Right renal pelvis (tissue), 4 donors: ENCODE measurements around the gene ZNF608. TPM values are rescaled to one million over a fixed set of nuclear protein-coding genes. Genes with fewer than 3 reads are reported as not detected.

Experiments used
- DNase-seq, 4 donors: peaks; one replicate each; pipeline ENCODE4 v3.0.0-alpha.2; 2013; ENCODE audit warnings: low read depth in 4 of 4, low spot score in 3 of 4, missing footprints in 1 of 4
- polyA plus RNA-seq, 4 donors: library from polyadenylated mRNA; unstranded; fragments of 120-200 nt; gene quantifications; one replicate each; pipeline ENCODE4 v1.2.1, GENCODE V29; 2013; ENCODE audit not compliant: insufficient read length in 4 of 4

Gene ZNF608, protein sequence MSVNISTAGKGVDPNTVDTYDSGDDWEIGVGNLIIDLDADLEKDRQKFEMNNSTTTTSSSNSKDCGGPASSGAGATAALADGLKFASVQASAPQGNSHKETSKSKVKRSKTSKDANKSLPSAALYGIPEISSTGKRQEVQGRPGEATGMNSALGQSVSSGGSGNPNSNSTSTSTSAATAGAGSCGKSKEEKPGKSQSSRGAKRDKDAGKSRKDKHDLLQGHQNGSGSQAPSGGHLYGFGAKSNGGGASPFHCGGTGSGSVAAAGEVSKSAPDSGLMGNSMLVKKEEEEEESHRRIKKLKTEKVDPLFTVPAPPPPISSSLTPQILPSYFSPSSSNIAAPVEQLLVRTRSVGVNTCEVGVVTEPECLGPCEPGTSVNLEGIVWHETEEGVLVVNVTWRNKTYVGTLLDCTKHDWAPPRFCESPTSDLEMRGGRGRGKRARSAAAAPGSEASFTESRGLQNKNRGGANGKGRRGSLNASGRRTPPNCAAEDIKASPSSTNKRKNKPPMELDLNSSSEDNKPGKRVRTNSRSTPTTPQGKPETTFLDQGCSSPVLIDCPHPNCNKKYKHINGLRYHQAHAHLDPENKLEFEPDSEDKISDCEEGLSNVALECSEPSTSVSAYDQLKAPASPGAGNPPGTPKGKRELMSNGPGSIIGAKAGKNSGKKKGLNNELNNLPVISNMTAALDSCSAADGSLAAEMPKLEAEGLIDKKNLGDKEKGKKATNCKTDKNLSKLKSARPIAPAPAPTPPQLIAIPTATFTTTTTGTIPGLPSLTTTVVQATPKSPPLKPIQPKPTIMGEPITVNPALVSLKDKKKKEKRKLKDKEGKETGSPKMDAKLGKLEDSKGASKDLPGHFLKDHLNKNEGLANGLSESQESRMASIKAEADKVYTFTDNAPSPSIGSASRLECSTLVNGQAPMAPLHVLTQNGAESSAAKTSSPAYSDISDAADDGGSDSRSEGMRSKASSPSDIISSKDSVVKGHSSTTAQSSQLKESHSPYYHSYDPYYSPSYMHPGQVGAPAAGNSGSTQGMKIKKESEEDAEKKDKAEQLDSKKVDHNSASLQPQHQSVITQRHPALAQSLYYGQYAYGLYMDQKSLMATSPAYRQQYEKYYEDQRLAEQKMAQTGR (N-terminal part only)
- polyA plus RNA-seq, result 10 to 100 TPM; 51.1 to 74.8 (median 67.9) TPM

DNA sequence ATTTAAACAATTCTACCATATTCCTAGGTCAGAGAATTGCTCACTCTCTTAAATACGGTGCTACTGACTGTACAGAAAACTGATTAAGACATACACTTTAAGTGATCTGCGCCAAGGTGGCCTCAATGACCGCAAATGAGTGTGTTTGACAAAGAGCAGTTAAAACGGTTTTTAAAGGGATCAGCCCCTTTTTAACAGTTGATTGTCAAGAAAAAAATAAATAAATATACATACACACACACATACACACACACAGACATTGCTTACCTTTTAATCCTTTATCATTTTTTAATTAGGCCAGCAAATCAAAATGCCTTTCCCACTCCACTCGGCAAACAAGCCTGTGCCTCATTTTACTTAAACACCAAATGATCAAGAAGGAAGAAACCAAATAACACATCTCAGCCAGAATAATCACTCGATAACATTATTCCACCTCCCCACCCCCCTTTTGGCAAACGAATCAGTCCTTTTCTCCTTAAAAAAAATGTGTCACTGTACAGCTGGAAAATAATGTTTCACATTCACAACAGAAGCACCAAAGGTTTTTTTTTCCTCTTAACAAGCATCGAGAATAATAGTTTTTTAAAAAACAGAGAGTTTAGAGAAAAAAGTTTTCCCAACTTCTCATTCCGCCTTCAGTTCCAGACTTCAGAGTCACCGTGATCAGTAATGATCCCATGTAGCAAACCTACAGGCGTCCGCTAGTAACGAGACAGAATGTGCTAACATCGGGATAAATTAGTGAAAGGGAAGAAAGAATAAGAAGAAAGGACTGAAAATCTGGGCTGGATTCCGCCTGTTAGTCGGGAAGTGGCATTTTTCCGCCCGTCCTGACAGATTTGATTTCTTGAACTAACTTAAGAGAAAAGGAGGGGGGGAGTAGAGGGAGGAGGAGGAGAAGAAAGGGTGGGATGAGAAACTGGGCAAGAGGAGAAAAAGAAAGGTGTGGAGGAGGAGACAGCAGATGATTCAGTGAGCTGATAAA, at the start of gene ZNF608:
ZNF608 (minus strand) TSS at position 712 of the 988 bp plus-strand sequence. CDS start 1,650 bp downstream, outside the sequence.
- peak in 1 of 4 donors; percentile 65 for DNase-seq

DNA sequence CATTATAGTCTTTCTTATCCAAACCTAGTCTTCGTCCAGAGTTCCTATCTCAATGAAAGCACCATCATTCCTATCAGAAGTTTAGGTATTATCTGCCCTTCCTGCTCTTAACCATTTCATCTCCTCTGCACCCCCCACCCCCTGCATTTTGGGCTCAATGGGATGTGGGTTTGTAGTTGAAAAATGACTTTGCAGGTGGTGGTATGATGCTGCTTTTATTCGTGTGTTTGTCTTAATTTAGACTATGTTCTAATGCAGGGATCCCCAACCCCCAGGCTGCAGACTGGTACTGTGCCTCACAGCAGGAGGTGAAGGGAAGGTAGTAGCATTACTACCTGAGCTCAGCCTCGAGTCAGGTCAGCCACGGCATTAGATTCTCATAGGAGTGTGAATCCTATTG, 49.4 kb upstream of the ZNF608 start:
- DNase-seq, result no peak

DNA sequence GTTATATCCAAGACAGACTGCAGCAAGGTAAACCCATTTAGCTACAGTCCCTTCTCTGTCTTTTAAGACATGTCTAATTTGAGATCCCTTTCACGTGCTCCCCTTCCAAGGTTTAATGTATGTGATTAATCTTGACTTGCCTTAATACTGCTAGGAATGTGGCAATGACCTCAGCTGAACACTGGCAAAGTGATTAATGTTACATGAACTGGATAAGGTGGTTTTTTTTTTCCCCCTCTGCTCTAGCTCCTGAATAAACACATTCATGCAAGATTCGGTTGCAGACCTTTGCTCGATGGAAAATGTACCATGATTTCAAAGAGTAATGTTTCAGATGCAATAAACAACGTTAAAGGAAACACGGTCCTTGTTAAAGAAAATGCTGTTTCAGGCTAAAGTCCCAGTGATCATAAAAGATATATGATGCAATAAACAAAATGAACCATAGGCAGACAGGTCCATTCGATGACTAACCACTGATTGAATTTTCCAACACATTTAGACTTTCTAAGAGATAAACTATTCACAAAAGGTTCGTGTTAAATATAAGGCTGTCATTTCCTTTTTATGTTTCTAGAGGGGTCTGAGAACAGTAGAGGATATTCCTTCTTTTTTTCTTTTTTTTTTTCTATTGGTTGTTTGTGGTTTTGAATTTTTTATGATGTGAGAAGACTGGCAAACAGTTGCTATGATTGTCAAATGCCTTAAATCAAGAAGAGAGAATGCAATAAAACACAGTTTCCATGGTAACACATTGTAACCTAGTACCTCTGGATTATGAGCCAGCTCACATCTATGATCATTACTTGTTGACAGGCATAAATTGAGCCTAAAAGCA, 44.7 kb upstream of the ZNF608 start:
- DNase-seq, result peak in 2 of 4 donors; percentile 51 to 55

DNA sequence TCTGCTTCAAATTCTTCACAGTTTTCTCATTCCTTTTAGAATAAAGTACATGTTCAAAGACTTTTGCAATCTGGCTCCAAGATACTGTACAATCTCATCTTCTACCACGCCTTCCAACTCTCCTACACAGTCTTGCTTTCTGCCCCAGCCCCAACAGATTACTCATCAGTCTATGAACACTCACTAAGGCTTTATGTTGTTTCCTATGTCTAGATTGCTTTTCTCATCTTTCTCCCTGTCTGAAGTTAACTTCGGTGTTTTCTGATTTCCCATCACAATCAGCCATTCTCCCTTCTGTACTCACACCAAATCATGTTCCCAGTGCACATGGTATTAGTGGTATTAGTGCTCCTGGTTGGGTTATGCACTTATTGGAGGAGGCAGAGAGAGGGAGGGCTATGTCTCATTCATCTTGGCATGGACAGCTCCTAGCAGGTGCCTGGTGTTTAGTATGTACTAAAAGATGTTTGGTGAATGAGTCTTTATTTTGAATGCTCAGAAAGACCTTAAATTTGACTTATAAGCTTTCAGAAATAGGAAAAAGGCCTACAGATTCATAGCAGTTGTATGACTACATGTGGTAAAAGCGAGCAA, 44.0 kb upstream of the ZNF608 start:
- DNase-seq, result no peak

DNA sequence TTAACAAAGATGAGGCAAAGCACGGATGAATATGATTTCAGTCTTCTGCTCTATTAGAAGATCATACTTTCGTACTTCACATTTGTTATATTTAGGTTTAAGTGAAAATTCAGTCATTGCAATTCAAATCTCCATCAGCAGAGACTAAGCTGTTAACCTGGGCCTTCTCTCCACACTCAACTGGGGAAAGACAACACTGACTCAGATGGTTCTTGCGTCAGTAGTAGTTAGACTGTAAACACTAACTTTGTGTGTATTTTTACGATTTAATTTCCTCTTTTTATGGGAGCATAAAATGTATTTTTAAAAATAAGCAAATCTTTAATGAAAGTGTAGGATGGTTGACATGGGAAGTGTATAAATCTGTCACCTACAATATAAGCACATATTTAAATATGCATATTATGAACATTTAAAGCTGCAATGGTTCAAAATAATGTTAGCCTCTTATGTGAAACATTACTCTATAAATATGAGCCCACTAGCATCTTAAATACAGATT, 42.7 kb upstream of the ZNF608 start:
- DNase-seq, result no peak

DNA sequence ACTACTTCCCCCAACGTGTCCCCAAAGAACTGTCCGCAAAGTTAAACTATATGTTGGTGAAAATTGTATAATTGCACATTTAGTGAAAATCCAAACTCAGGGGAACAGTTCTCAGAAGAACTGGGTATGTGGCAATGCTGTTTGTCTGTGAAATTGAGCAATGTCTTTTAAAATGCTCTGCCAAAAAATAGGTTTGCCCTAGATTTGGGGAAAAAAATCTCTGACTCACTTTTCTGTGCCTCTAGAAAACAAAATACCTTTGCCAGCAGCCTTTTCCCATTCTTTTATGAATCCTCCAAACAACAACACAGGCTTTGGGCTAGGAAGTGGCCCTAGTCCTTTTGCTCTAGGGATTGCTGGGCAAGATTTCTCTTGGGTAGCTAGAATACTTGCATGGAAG, 37.4 kb upstream of the ZNF608 start:
- DNase-seq, result no peak

DNA sequence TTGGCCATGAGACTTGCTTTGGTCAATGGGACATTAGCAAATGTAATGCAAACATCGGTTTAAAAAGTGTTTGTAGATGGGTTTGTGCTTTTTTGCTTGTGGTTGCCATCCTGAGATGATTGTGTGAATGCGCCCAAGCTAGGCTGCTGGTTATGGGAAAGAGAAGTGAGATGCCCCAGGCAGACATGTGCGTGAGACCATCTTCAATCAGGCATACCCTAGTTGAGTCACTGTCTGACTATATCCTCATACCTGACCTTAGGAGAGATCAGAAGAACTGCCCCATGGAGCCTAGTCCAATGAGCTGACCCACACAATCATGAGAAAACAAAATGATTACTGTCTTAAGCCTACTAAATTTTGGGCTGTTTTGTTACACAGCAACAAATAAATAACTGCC, 36.8 kb upstream of the ZNF608 start:
- DNase-seq, result no peak

DNA sequence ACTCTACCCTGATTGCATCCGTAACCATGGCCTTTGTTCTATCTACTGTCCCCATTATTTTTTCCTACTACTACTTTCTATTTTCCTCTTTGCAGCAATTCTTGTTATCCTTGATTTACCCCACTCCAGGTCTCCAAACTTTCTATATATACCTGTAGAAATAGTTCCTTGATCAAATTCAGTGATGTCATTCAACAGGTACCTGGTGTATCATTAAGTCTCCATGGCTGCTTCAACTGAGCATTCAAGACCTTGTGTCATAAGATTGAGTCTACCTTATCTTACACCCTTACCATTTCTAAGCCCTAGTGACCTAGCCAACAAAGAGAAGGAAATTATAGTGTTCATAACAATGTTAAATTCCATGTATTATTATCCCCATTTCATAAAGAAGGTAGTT, 35.8 kb upstream of the ZNF608 start:
- DNase-seq, result no peak

DNA sequence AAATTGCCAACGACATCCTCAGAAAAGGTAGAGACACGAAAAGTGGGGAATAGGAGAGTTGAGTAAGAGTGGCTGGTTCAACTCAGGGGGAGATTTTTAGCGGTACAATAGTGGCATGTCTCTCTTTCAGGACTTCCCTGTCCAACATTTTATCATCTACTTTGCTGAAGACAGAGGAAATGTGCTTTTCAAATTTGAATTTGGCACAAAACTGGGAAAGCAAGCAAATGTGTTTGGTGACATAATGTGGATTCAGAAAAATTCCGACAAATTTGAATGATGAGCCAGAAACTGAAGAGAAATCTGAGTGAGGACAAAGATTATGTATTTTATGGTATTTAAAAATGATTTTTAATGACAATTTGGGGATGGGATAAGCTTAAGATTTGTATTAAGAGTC, 33.6 kb upstream of the ZNF608 start:
- no peak for DNase-seq

DNA sequence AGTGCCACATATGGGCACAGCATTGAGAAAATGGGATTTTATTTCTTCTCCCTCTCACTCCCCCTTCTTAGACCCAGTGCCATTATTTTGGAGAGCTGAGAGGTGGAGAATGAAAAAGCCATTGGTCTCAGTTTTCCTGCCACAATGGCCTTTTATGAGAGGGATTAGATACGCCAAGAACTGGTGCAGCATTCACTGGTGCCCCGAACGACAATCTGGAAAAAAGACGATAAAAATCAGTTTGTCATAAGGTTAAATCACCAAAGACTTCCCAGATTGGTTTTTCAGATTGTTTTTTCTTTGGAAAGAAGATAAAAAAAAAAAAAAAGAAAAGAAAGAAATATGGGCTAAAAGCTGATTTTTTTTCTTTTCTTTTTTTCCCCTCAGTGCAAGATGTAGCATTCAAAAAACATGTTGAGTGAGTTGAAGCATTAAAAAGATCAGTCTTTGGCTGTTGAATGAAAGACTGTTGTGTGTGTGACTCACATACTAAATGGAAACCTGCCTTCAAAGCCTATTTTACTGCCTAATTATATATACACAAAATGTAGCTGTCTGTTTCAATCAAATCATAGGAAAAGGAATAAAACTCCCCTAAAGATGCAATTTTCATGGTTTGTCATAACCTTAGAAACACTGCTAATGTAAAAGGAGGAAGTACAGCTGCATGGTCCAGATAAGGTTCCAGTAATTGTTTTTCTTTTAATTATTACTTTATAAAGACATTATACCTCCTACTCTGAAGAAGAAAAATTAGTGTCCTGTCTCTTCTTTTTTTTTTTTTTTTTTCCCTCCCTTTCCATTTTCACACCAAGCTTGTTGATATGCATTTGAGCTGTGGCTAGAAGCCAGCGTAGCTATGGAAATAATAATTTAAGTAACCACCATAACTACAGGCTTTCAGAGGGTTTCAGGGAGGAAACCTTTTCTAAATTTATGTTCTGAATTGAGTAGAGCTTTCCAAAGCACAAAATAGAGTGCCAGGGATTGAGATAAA, 27.2 kb upstream of the ZNF608 start:
- DNase-seq, result no peak

DNA sequence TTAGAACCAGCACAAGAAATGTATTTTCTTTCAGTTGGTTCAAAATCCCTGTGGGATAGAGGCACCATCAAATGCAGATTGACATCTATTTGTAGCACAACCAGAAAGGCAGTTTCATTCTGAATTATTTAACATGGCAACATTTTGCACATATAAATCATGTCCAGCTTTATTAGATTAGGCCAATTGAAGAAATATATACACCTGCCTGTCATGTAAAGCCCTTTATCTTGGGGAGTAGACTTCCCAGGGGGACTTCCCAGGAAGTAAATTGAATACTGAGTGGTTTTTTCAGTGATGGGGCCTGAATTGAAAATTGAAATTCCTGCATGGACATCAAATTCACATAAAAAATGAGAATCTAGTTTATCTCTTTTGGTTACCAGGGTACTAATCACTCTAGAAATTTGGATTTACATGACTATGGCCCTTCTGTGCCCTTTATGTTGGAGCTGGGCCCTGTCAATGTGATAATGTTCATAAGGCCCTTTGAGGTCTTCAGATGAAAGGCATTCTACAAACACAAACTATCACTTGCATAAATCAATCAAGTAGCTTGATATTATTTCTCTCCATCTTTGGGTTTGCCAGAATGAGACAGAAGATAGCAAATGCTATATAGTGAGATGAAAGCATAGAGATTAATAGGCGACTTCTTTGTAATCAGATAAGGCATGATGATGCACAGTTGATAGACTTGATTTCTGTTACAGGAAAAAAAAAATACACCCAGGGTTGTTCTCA, 26.2 kb upstream of the ZNF608 start:
- DNase-seq, result no peak

DNA sequence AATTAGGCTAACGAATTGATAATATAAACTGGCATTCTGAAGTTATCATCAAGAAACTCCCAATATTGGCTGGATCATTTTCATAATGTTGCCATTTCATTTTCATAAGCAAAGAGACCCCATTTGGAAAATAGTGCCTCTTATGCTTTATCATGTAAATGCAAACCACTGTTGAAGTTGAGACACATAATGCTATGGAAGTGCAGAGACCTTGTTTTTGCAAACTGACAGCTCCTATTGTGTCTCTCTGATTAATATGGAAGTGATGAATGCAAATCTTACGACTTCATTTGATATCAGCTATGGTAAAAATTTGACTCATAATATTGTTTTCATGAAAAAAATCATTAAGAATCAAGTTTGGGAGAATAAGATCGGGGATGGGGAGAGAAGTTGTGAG, 25.3 kb upstream of the ZNF608 start:
- no peak for DNase-seq

DNA sequence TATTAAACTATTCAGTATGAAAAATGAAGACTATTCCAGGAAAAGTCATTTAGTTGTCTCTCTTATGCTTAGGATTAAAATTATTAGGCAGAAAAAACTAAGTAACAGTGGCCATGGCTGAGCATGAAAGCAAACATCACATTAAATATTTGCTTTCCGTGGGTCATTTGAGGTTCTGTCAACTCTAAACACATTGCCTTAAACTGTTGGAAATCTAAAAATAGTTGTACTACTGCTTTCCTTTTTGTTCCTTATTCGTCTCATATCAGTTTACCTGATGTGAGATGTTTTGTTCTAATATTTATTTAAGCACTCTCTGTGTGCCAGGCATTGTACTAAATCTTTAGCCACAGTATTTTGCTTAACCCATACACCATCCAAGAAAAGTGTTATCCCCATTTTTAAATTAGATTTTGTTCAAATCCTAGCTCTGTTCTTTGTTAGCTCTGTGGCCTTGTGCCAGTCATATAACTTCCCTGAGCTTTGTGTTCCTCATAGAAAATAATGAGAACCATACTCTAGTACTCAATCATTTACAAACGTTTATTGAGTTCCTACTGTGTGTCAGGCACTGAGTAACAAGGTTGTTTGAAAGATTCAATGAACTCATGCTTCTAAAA, 18.7 kb upstream of the ZNF608 start:
- no peak for DNase-seq

DNA sequence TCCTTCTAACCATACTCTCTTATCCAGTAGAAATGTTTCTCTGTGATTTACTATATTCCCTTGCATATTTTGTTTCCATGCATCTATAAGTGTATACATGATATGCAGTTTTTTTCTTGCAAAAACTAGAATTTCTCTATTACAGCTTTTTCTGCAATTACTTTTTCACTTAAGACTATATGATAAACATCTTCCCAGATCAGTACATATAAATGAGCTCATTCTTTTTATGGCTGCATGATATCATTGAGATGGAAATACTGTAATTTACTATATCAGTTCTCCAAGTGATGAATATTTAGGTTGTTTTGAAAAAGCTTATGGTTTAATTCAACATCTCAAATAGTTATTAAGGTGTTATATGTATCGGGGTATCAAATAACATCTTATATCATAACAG, 18.1 kb upstream of the ZNF608 start:
- DNase-seq, result no peak

DNA sequence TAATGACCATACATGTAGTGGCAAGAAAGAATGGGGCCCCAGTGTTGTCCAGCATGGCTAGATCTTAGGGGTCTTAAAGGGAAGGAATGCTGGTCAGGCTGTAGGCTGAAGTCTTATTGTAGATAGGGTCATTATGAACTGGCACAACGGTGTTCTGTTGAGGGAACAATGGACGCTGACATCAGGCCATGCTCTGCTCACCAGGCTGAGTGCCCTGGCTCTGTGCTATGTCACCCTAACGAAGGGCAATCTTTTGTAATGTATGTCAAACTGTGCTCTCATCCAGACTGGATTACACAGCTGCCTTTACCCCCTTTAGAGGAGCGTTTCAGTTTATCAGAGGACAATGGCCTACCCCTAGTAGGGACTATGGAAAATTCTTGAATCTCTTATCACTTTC, 14.6 kb upstream of the ZNF608 start:
- DNase-seq, result no peak

DNA sequence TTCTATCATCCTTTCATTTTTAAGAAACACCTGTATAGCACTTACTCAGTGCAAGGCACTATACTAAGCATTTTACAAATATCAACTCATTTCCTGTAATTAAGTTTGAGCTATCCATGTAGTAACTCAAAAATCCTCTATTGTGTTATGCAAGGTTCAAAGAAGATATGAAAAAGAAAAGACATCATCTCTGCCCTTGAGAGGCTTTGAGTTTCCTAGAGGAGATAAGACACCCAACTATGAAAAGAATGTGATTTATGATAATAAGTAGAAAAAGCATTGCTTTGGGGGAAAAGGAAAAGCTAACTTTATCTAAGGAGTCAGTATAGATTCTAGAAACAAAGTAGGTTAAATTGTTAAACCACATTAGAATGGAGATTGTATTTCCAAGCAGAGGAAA, 14.2 kb upstream of the ZNF608 start:
- DNase-seq, result no peak
